A673 (cell line): ENCODE data around the gene ZNF653.

ENCODE experiments used
- EZH2 ChIP-seq: fragments of 200-600 bp; sonication (generic); IDR thresholded peaks from 2 replicates; pipeline ENCODE4 v1.6.1; 2017; ENCODE audit warnings: borderline replicate concordance, low read depth, mild to moderate bottlenecking, mixed read lengths, antibody characterized with exemption, low read length; ENCODE audit not compliant: poor library complexity, severe bottlenecking
- TF ChIP-seq, protein P1 (sequence below): fragments of 300-800, 200-600 bp; sonication (generic); conservative IDR thresholded peaks from 2 replicates; pipeline ENCODE4 v1.5.1; 2017; ENCODE audit warnings: low read depth, mild to moderate bottlenecking, antibody characterized with exemption, low read length, moderate library complexity, mixed read lengths

DNA sequence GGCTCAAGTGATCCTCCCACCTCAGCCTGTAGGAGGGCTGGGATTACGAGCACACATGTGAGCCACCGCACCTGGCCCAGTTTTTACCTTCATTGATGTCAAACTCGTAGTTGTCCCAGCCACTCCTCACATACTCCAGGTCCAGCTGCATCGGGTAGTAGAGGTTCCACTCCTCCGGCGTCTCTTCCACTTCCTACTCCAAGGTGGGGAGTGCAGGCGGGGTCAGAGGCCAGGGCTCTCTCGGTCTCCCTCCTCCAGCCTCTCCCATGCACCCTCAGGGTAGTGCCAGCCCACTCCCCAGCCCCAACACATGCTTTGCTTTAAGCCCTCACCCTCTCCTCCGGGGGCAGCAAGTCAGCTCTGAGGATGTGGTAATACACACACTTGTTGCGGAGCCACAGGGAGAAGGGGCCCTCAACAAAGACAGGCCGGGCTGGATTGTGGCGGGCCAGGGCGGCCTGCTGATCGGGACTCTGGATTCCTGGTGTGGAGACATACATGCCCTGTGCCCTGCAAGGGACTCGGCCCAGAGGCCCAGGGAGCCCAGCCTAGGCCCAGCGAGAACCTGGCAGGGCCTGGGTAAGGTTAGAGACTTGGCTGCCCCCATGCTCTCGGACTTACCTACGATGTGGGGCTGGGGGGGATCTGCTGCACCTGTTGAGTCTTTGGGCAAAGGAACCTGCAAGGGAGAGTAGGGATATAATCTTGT, 1.9 kb upstream of the ZNF653 start:
- TF ChIP-seq, protein P1, sequence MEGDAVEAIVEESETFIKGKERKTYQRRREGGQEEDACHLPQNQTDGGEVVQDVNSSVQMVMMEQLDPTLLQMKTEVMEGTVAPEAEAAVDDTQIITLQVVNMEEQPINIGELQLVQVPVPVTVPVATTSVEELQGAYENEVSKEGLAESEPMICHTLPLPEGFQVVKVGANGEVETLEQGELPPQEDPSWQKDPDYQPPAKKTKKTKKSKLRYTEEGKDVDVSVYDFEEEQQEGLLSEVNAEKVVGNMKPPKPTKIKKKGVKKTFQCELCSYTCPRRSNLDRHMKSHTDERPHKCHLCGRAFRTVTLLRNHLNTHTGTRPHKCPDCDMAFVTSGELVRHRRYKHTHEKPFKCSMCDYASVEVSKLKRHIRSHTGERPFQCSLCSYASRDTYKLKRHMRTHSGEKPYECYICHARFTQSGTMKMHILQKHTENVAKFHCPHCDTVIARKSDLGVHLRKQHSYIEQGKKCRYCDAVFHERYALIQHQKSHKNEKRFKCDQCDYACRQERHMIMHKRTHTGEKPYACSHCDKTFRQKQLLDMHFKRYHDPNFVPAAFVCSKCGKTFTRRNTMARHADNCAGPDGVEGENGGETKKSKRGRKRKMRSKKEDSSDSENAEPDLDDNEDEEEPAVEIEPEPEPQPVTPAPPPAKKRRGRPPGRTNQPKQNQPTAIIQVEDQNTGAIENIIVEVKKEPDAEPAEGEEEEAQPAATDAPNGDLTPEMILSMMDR, result no peak
- TF ChIP-seq EZH2, result no peak
